Measurements from ENCODE around the gene PCDHGA12. TPM values are rescaled to one million over a fixed set of nuclear protein-coding genes. Genes with fewer than 3 reads are reported as not detected.
"Not testable (repeated sequence)": the region's sequence is repeated elsewhere in the genome, so short reads cannot be mapped to it uniquely, and the experiment has no call there.

PCDHGA12 gene
- total RNA-seq, 1 donor from 2014 or later = 1.8 TPM

DNA sequence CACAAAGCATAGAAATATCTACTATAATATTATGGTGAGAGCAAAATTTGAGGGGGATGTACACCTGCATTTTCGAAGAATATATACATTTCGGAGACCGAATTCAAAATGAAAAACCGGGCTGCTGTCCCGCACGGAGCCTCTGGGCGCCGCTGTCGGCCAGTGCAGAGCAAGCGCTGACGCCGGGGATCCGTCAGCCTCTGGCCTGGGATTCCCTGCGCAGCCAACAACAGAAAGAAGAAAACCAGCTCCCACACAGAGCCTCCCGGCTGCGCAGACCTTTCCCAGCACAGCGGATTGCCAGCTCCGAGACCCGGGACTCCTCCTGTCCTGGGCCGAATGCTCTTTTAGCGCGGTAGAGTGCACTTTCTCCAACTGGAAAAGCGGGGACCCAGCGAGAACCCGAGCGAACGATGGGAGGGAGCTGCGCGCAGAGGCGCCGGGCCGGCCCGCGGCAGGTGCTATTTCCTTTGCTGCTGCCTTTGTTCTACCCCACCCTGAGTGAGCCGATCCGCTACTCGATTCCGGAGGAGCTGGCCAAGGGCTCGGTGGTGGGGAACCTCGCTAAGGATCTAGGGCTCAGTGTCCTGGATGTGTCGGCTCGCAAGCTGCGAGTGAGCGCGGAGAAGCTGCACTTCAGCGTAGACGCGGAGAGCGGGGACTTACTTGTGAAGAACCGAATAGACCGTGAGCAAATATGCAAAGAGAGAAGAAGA, 22.4 kb upstream of the PCDHGA12 start, which contains the start of gene PCDHGB6:
Gene PCDHGB6, plus strand, starts transcription at position 232 of the 716 bp plus-strand sequence. Its CDS starts 182 bp downstream, at position 414.
- DNase-seq (ENCODE audit: low read depth in 2 of 2) = peak; percentile 50 to 67

DNA sequence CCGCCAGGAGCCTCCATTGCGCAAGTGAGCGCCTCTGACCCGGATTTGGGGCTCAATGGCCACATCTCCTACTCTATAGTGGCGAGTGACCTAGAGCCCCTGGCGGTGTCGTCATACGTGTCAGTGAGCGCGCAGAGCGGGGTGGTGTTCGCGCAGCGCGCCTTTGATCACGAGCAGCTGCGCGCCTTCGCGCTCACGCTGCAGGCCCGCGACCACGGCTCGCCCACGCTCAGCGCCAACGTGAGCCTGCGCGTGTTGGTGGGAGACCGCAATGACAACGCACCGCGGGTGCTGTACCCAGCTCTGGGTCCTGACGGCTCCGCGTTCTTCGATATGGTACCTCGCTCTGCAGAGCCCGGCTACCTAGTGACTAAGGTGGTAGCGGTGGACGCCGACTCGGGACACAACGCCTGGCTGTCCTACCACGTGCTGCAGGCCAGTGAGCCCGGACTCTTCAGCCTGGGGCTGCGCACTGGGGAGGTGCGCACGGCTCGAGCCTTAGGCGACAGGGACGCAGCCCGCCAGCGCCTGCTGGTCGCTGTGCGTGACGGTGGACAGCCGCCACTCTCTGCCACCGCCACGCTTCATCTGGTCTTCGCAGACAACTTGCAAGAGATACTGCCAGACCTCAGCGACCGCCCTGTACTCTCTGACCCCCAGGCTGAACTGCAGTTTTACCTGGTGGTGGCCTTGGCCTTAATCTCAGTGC, 20.6 kb upstream of the PCDHGA12 start:
- DNase-seq (ENCODE audit: low read depth in 2 of 2) = no peak

DNA sequence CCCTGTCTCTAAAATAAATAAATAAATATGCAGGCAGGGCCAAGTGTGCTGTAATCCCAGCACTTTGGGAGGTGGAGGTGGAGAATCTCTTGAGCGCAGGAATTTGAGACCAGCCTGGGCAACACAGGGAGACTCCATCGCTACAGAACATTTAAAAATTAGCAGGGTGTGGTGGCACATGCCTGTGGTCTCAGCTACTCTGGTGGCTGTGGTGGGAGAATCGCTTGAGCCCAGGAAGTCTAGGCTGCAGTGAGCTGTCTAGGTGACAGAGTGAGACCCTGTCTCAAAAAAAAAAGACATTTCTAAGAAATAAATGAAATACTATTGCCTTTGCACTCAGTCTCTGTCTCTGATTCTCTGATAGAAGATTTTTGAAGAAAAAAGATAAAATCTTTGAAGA, 18.7 kb upstream of the PCDHGA12 start:
- DNase-seq (ENCODE audit: low read depth in 2 of 2) = no peak

DNA sequence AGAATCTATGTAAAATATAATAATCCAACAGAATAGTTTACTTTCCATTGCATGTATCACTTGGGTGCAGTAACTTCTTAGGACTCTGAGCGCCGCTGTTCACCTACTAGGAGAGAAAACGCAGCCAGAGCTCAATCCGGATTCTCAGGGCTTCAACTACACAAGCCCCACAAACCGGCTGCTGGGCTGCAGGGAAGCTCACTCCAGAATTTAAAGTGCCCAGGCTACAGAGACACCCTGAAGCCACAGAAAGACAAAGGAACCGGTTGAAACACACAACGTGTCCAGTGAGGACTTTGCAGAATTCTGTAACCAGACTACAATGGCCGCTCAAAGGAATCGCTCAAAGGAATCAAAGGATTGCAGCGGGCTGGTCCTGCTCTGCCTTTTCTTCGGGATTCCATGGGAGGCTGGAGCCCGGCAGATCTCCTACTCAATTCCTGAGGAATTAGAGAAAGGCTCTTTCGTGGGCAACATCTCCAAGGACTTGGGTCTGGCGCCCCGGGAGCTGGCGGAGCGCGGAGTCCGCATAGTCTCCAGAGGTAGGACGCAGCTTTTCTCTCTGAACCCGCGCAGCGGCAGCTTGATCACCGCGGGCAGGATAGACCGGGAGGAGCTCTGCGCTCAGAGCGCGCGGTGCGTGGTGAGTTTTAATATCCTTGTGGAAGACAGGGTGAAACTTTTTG, 17.3 kb upstream of the PCDHGA12 start, which contains the start of gene PCDHGA10:
Gene PCDHGA10, plus strand, starts transcription at position 134 of the 686 bp plus-strand sequence. Its CDS starts 189 bp downstream, at position 323.
- DNase-seq (ENCODE audit: low read depth in 2 of 2) = peak; percentile 78 to 79

DNA sequence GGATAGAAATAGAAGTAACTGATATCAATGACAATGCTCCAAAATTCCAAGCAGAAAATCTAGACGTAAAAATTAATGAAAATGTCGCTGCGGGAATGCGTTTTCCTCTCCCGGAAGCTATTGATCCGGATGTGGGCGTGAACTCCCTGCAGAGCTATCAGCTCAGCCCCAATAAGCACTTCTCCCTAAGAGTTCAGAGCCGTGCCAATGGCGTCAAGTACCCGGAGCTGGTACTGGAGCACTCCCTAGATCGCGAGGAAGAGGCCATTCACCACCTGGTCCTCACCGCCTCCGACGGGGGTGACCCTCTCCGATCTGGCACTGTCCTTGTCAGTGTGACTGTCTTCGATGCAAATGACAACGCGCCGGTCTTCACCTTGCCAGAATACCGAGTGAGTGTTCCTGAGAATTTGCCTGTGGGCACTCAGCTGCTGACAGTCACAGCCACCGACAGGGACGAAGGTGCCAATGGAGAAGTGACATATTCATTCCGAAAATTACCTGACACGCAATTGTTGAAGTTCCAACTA, 16.7 kb upstream of the PCDHGA12 start:
- no peak for DNase-seq (ENCODE audit: low read depth in 2 of 2)

DNA sequence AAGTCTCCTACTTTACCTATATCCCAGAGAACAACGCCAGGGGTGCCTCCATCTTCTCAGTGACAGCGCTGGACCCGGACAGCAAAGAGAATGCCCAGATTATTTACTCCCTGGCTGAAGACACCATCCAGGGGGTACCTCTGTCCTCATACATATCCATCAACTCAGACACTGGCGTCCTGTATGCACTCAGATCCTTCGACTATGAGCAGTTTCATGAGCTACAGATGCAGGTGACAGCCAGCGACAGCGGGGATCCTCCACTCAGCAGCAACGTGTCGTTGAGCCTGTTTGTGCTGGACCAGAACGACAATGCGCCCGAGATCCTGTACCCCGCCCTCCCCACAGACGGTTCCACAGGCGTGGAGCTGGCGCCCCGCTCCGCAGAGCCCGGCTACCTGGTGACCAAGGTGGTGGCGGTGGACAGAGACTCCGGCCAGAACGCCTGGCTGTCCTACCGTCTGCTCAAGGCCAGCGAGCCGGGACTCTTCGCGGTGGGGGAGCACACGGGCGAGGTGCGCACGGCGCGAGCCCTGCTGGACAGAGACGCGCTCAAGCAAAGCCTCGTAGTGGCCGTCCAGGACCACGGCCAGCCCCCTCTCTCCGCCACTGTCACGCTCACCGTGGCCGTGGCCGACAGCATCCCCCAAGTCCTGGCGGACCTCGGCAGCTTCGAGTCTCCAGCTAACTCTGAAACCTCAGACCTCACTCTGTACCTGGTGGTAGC, 15.6 kb upstream of the PCDHGA12 start:
- DNase-seq (ENCODE audit: low read depth in 2 of 2) = not testable (repeated sequence)

DNA sequence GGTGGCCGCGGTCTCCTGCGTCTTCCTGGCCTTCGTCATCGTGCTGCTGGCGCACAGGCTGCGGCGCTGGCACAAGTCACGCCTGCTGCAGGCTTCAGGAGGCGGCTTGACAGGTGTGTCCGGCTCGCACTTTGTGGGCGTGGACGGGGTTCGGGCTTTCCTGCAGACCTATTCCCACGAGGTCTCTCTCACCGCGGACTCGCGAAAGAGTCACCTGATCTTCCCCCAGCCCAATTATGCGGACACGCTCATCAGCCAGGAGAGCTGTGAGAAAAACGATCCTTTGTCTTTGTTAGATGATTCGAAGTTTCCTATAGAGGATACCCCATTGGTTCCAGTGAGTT, 15.1 kb upstream of the PCDHGA12 start:
- DNase-seq (ENCODE audit: low read depth in 2 of 2) = not testable (repeated sequence)

DNA sequence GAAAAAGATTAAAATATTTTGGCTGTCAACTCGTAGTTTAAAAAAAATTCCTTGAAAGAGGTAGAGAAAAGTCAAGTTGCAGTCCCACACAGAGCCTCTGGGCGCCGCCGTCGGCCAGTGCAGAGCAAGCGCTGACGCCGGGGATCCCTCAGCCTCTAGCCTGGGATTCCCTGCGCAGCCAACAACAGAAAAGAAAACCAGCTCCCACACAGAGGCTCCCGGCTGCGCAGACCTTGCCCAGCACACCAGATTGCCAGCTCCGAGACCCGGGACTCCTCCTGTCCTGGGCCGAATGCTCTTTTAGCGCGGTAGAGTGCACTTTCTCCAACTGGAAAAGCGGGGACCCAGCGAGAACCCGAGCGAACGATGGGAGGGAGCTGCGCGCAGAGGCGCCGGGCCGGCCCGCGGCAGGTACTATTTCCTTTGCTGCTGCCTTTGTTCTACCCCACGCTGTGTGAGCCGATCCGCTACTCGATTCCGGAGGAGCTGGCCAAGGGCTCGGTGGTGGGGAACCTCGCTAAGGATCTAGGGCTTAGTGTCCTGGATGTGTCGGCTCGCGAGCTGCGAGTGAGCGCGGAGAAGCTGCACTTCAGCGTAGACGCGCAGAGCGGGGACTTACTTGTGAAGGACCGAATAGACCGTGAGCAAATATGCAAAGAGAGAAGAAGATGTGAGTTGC, 12.7 kb upstream of the PCDHGA12 start, which contains the start of gene PCDHGB7:
Gene PCDHGB7, plus strand, starts transcription at position 184 of the 679 bp plus-strand sequence. Its CDS starts 183 bp downstream, at position 367.
- DNase-seq (ENCODE audit: low read depth in 2 of 2) = peak; percentile 85 to 89

DNA sequence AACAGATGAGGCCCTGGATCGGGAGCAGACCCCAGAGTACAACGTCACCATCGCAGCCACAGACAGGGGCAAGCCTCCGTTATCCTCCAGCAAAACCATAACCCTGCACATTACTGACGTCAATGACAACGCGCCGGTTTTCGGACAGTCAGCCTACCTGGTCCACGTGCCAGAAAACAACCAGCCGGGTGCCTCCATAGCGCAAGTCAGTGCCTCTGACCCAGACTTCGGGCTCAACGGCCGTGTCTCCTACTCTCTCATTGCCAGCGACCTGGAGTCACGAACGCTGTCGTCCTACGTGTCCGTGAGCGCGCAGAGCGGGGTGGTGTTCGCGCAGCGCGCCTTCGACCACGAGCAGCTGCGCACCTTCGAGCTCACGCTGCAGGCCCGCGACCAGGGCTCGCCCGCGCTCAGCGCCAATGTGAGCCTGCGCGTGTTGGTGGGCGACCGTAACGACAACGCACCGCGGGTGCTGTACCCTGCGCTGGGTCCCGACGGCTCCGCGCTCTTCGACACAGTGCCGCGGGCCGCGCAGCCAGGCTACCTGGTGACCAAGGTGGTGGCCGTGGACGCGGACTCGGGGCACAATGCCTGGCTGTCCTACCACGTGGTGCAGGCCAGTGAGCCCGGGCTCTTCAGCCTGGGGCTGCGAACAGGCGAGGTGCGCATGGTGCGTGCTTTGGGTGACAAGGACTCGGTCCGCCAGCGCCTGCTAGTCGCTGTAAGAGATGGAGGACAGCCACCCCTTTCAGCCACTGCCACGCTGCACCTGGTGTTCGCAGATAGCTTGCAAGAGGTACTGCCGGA, 11.0 kb upstream of the PCDHGA12 start:
- no peak for DNase-seq (ENCODE audit: low read depth in 2 of 2)

DNA sequence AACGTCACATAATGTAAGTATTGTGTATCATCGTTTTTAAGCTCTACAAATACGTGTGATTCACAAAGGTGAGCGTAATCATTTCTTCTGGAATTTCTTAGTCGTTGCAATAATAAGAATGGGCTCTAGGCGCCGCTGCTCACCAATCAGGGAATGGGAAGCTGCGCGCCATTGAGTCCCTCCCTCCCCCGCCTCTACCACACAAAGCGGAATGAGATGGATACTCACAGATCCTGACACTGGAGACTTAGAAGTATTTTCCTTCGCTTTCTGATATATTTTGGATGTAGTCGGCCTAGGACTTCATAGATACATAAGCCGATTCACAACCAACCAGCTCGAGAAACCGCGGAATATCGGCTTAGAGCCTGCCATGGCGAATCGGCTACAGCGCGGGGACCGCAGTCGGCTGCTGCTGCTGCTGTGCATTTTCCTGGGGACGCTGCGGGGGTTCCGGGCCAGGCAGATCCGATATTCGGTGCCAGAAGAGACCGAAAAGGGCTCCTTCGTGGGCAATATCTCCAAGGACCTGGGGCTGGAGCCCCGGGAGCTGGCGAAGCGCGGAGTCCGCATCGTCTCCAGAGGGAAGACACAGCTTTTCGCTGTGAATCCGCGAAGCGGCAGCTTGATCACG, 9.3 kb upstream of the PCDHGA12 start, which contains the start of gene PCDHGA11:
Gene PCDHGA11, plus strand, starts transcription at position 197 of the 634 bp plus-strand sequence. Its CDS starts 177 bp downstream, at position 374.
- DNase-seq (ENCODE audit: low read depth in 2 of 2) = peak; percentile 54 to 72

DNA sequence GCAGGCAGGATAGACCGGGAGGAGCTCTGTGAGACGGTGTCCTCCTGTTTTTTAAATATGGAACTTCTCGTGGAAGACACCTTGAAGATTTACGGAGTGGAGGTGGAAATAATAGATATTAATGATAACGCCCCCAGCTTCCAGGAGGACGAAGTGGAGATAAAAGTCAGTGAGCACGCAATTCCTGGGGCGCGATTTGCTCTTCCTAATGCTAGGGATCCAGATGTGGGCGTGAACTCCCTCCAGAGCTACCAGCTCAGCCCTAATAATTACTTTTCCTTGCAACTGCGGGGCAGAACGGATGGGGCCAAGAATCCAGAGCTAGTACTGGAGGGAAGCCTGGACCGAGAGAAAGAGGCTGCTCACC, 8.8 kb upstream of the PCDHGA12 start:
- DNase-seq (ENCODE audit: low read depth in 2 of 2) = no peak

DNA sequence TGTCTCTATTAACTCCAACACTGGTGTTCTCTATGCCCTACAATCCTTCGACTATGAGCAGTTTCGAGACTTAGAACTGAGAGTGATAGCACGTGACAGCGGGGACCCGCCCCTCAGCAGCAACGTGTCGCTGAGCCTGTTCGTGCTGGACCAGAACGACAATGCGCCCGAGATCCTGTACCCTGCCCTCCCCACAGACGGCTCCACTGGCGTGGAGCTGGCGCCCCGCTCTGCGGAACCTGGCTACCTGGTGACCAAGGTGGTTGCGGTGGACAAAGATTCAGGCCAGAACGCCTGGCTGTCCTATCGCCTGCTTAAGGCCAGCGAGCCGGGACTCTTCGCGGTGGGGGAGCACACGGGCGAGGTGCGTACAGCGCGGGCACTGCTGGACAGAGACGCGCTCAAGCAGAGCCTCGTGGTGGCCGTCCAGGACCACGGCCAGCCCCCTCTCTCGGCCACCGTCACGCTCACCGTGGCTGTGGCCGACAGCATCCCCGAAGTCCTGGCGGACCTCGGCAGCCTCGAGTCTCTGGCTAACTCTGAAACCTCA, 7.5 kb upstream of the PCDHGA12 start:
- DNase-seq (ENCODE audit: low read depth in 2 of 2) = no peak

DNA sequence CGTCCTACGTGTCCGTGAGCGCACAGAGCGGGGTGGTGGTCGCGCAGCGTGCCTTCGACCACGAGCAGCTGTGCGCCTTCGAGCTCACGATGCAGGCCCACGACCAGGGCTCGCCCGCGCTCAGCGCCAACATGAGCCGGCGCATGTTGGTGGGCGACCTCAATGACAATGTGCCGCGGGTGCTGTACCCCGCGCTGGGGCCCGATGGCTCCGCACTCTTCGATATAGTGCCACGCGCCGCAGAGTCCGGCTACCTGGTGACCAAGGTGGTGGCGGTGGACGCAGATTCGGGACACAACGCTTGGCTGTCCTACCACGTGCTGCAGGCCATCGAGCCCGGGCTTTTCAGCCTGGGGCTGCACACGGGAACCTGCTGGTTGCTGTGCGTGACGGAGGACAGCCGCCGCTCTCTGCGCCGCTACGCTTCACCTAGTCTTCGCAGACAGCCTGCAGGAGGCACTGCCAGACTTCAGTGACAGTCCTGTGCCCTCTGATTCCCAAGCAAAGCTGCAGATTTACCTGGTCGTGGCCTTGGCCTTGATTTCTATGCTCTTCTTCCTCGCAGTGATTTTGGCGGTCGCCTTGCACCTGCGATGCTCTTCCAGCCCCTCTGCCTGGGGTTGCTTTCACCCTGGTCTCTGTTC, 2.4 kb upstream of the PCDHGA12 start:
- no peak for DNase-seq (ENCODE audit: low read depth in 2 of 2)

DNA sequence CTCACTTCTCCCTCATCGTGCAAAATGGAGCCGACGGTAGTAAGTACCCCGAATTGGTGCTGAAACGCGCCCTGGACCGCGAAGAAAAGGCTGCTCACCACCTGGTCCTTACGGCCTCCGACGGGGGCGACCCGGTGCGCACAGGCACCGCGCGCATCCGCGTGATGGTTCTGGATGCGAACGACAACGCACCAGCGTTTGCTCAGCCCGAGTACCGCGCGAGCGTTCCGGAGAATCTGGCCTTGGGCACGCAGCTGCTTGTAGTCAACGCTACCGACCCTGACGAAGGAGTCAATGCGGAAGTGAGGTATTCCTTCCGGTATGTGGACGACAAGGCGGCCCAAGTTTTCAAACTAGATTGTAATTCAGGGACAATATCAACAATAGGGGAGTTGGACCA, 979 bp downstream of the PCDHGA12 start:
- DNase-seq (ENCODE audit: low read depth in 2 of 2) = peak in 1 of 2 donors; percentile 20

DNA sequence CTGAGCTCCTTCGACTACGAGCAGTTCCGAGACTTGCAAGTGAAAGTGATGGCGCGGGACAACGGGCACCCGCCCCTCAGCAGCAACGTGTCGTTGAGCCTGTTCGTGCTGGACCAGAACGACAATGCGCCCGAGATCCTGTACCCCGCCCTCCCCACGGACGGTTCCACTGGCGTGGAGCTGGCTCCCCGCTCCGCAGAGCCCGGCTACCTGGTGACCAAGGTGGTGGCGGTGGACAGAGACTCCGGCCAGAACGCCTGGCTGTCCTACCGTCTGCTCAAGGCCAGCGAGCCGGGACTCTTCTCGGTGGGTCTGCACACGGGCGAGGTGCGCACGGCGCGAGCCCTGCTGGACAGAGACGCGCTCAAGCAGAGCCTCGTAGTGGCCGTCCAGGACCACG, 2.0 kb downstream of the PCDHGA12 start:
- DNase-seq (ENCODE audit: low read depth in 2 of 2) = not testable (repeated sequence)

DNA sequence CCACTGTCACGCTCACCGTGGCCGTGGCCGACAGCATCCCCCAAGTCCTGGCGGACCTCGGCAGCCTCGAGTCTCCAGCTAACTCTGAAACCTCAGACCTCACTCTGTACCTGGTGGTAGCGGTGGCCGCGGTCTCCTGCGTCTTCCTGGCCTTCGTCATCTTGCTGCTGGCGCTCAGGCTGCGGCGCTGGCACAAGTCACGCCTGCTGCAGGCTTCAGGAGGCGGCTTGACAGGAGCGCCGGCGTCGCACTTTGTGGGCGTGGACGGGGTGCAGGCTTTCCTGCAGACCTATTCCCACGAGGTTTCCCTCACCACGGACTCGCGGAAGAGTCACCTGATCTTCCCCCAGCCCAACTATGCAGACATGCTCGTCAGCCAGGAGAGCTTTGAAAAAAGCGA, 2.4 kb downstream of the PCDHGA12 start:
- DNase-seq (ENCODE audit: low read depth in 2 of 2) = not testable (repeated sequence)

DNA sequence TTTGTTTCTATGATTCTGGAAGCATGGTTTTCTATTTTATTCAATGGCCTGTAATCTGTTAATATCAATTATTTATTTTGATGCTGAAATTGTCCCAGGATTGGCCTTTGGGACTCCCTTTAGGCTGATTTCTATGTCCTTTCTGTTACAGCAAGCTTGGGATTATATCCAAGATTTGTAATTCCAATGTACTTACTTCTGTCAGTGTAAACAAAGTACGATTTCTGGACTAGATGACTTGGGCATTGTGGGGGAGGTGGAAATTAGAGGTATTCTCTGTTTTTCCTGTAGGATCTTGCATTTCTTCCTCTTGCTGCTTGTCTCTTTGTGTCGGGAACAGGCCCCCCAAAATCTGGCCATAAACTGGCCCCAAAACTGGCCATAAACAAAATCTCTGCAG, 3.7 kb downstream of the PCDHGA12 start:
- no peak for DNase-seq (ENCODE audit: low read depth in 2 of 2)

DNA sequence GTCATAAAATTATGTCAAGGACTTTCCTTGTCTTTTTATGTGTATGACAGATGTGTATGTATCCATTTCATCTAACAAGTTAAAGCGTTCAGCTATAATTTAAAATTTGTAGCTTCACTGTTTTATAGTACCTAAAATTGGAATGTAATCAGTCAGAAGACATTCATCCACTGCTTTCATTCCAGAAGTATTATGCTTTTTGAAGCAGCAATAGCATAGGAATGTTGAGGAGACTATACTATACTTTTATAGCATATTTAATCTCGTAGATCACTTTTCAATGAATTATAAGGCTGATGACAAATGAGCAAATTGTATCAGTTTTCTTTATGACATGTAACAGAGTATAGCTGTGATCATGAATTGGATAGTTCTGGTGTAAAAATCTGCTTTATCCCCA, 6.9 kb downstream of the PCDHGA12 start:
- DNase-seq (ENCODE audit: low read depth in 2 of 2) = no peak

All from lung microvascular endothelial cell (primary cell).